Progenitor cell of endocrine pancreas (in vitro differentiated cells): ENCODE measurements around the gene WDR7. TPM values are rescaled to one million over a fixed set of nuclear protein-coding genes. Genes with fewer than 3 reads are reported as not detected.

Source experiments
- DNase-seq: peaks from one replicate; pipeline ENCODE4 v3.0.0; 2021; ENCODE audit warnings: low spot score; ENCODE audit not compliant: unreplicated experiment
- H3K27ac Mint-ChIP-seq: 2 replicates; pipeline ENCODE4 v1.8.0; 2021; ENCODE audit warnings: mild to moderate bottlenecking, moderate library complexity, mixed read lengths
- H3K27me3 Mint-ChIP-seq: 2 replicates; pipeline ENCODE4 v1.8.0; 2021; ENCODE audit warnings: mixed read lengths
- H3K36me3 Mint-ChIP-seq: 2 replicates; pipeline ENCODE4 v1.8.0; 2022; ENCODE audit warnings: mixed read lengths; ENCODE audit not compliant: insufficient read depth
- H3K4me1 Mint-ChIP-seq: 2 replicates; pipeline ENCODE4 v1.8.0; 2021; ENCODE audit warnings: low read depth, mixed read lengths
- H3K4me3 Mint-ChIP-seq: 2 replicates; pipeline ENCODE4 v1.8.0; 2021; ENCODE audit warnings: low read depth, mild to moderate bottlenecking, moderate library complexity, mixed read lengths
- H3K9me3 Mint-ChIP-seq: 2 replicates; pipeline ENCODE4 v1.8.0; 2021; ENCODE audit warnings: low read depth, mixed read lengths
- total RNA-seq: library from RNA; stranded (reverse); gene quantifications from 2 replicates; pipeline ENCODE4 v1.2.1, GENCODE V29; 2021
- TF ChIP-seq, protein P1 (sequence below): fragments of 200-600 bp; sonication (generic); IDR thresholded peaks from one replicate; pipeline ENCODE4 v1.5.0; 2021; ENCODE audit warnings: antibody characterized with exemption, mild to moderate bottlenecking; ENCODE audit not compliant: unreplicated experiment

Gene WDR7
- total RNA-seq, 1 donor from 2014 or later, result 23.2 TPM

DNA sequence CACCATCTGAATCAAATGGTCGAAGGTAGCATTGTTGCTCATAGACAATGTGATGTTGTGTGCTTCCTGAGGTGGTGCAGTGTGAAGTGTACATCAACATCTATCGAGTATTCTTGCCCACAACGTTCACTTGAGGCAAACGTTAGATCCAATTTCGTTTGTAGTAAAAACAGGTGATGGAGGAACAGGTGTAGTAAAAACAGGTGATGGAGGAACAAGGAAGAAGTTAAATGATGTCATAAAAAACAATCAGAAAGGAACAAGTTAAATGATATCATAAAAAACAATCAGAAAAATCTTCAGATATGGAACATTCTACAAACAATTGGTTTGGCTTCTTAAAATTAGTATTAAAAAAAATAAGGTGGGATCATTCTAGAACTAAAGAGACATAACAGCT, 11.3 kb downstream of the WDR7 start:
- DNase-seq, result no peak
- no peak overlapping the region for H3K4me3 Mint-ChIP-seq
- H3K27ac Mint-ChIP-seq, result no peak overlapping the region
- peaks cover 8% of the 10 kb centered on the region for H3K9me3 Mint-ChIP-seq
- H3K36me3 Mint-ChIP-seq, result no peaks in the 10 kb centered on the region
- TF ChIP-seq, protein P1, sequence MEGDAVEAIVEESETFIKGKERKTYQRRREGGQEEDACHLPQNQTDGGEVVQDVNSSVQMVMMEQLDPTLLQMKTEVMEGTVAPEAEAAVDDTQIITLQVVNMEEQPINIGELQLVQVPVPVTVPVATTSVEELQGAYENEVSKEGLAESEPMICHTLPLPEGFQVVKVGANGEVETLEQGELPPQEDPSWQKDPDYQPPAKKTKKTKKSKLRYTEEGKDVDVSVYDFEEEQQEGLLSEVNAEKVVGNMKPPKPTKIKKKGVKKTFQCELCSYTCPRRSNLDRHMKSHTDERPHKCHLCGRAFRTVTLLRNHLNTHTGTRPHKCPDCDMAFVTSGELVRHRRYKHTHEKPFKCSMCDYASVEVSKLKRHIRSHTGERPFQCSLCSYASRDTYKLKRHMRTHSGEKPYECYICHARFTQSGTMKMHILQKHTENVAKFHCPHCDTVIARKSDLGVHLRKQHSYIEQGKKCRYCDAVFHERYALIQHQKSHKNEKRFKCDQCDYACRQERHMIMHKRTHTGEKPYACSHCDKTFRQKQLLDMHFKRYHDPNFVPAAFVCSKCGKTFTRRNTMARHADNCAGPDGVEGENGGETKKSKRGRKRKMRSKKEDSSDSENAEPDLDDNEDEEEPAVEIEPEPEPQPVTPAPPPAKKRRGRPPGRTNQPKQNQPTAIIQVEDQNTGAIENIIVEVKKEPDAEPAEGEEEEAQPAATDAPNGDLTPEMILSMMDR, result no peak
- H3K27me3 Mint-ChIP-seq, result no peaks in the 10 kb centered on the region
- H3K4me1 Mint-ChIP-seq, result peaks cover 32% of the 10 kb centered on the region

DNA sequence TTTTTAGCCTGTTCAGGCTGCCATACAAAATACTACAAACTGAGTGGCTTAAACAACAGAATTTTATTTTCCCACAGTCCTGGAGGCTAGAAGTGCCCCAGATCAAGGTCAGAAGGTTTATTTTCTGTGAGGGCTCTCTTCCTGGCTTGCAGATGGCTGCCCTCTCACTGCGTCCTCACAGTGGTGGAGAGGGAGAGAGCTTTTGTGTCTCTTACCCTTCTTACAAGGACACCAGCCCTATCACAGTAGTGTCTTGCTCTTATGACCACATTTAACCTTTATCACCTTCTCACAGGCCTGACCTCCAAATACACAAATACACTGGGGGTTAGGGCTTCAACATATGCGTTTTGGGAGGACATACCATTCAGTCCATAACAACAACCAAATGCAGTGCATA, 11.7 kb downstream of the WDR7 start:
- Mint-ChIP-seq H3K4me1 (peaks cover 32% of the 10 kb centered on the region), H3K36me3 (no peaks in the 10 kb centered on the region), H3K27ac (no peak overlapping the region), H3K9me3 (peaks cover 8% of the 10 kb centered on the region), H3K27me3 (no peaks in the 10 kb centered on the region), H3K4me3 (no peak overlapping the region)
- DNase-seq, result no peak
- TF ChIP-seq, protein P1, result no peak

GRCh38 chr18:56672391-56672790, 21.2 kb downstream of the WDR7 start:
- no peak overlapping the region for H3K4me3 Mint-ChIP-seq
- no peaks in the 10 kb centered on the region for H3K27me3 Mint-ChIP-seq
- peaks cover 5% of the 10 kb centered on the region for H3K4me1 Mint-ChIP-seq
- no peak overlapping the region for H3K27ac Mint-ChIP-seq
- TF ChIP-seq, protein P1, result no peak
- no peaks in the 10 kb centered on the region for H3K9me3 Mint-ChIP-seq
- no peaks in the 10 kb centered on the region for H3K36me3 Mint-ChIP-seq
- DNase-seq, result no peak

DNA sequence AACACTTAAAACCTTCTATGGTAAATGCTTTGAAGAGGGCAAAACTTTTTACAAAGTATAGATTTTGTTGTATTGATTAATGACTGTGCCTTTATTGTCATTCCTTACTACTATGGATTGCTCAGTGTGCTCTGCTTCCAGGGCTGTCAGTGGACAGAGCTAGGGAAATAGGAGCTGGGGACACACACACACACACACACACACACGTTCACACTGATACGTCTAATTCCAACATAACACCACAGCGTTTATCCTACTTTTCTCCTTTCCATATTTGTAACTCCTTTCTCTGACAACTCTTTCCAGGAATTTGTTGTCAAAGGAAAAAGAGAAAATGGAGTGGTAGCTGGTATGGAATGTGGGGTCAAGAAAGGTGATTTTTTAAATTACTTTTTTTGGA, 21.8 kb downstream of the WDR7 start:
- no peaks in the 10 kb centered on the region for H3K27me3 Mint-ChIP-seq
- peaks cover 5% of the 10 kb centered on the region for H3K4me1 Mint-ChIP-seq
- H3K9me3 Mint-ChIP-seq, result peaks cover 3% of the 10 kb centered on the region
- H3K27ac Mint-ChIP-seq, result no peak overlapping the region
- no peak overlapping the region for H3K4me3 Mint-ChIP-seq
- no peak for DNase-seq
- H3K36me3 Mint-ChIP-seq, result peaks cover 4% of the 10 kb centered on the region
- TF ChIP-seq, protein P1, result no peak

GRCh38 chr18:56676639-56677038, 25.5 kb downstream of the WDR7 start:
- peaks cover 3% of the 10 kb centered on the region for H3K9me3 Mint-ChIP-seq
- TF ChIP-seq, protein P1, result no peak
- H3K27ac Mint-ChIP-seq, result no peak overlapping the region
- H3K4me3 Mint-ChIP-seq, result no peak overlapping the region
- H3K36me3 Mint-ChIP-seq, result peaks cover 4% of the 10 kb centered on the region
- peaks cover 4% of the 10 kb centered on the region for H3K4me1 Mint-ChIP-seq
- no peak for DNase-seq
- H3K27me3 Mint-ChIP-seq, result no peaks in the 10 kb centered on the region
